Neural cell (in vitro differentiated cells): Measurements from ENCODE around the gene LY9.

ENCODE experiments used
- EP300 ChIP-seq: fragments of 450-650 bp; conservative IDR thresholded peaks from 2 replicates; pipeline ENCODE4 v1.6.1; 2014; ENCODE audit warnings: antibody characterized with exemption, mild to moderate bottlenecking, moderate library complexity; ENCODE audit not compliant: poor library complexity, severe bottlenecking
- EZH2 ChIP-seq: fragments of 200-600, 300-800 bp; shearing (Covaris generic), sonication (generic); IDR thresholded peaks from 2 replicates; pipeline ENCODE4 v1.6.1; 2014; ENCODE audit warnings: antibody characterized with exemption, low read length, borderline replicate concordance, mild to moderate bottlenecking; ENCODE audit not compliant: insufficient read depth, poor library complexity, severe bottlenecking
- MXI1 ChIP-seq: fragments of 450-650 bp; conservative IDR thresholded peaks from 2 replicates; pipeline ENCODE4 v1.6.1; 2014; ENCODE audit warnings: antibody characterized with exemption, mild to moderate bottlenecking; ENCODE audit not compliant: poor library complexity, severe bottlenecking
- POLR2AphosphoS5 ChIP-seq: IDR thresholded peaks from 2 replicates; pipeline ENCODE4 v1.6.1; 2012
- RAD21 ChIP-seq: fragments of 450-650 bp; conservative IDR thresholded peaks from 2 replicates; pipeline ENCODE4 v1.6.1; 2014; ENCODE audit warnings: antibody characterized with exemption, mild to moderate bottlenecking, moderate library complexity
- SMC3 ChIP-seq: fragments of 450-650 bp; conservative IDR thresholded peaks from 2 replicates; pipeline ENCODE4 v1.6.1; 2014; ENCODE audit warnings: antibody characterized with exemption, mild to moderate bottlenecking, moderate library complexity; ENCODE audit not compliant: poor library complexity
- TAF1 ChIP-seq: IDR thresholded peaks from 2 replicates; pipeline ENCODE4 v1.6.1; 2012; ENCODE audit warnings: low read depth
- TF ChIP-seq, protein P1 (sequence below): fragments of 450-650 bp; IDR thresholded peaks from 2 replicates; pipeline ENCODE4 v1.5.1; 2014; ENCODE audit warnings: antibody characterized with exemption, mild to moderate bottlenecking, moderate library complexity; ENCODE audit not compliant: poor library complexity, severe bottlenecking
- TF ChIP-seq, protein P2 (sequence below): IDR thresholded peaks from 2 replicates; pipeline ENCODE4 v1.6.1; 2012; ENCODE audit warnings: borderline replicate concordance

DNA sequence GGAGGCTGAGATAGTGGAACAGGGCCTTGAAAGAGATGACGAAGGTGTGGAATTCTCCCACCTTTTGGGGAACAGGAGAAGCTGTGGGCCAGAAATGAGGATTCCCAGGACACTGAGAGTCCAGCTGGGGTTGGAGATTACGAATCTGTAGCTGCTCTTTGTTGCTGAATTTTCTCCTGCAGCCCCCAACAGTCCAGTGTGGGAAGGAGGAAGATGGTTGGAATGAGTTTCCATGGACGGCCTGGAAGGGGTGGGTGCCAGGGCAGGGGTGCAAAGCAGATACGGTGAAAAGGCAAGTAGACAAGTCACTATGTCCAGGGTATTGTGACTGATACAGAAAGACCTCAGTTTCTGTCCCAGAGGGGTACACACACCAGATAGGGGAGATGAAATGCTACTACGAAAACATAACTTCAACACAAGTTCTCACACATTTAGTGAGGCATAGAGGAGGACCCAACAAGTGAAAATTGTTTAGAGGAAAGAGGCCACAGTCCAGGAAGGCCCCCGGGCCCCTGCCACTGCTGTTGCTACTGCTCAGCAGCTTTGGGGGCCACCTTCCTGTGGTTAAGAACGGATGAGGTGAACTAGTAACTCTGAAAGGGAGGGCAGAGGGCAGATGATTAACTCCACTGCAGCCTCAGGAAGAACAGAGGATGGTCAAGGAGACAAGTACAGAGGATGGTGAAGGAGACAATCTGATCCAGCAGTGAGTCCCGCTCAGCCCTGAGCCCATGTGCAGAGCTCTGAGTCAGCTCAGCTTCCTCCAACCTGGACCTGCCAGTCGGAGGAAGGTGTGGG, 59.4 kb downstream of the LY9 start:
- TF ChIP-seq, protein P1, sequence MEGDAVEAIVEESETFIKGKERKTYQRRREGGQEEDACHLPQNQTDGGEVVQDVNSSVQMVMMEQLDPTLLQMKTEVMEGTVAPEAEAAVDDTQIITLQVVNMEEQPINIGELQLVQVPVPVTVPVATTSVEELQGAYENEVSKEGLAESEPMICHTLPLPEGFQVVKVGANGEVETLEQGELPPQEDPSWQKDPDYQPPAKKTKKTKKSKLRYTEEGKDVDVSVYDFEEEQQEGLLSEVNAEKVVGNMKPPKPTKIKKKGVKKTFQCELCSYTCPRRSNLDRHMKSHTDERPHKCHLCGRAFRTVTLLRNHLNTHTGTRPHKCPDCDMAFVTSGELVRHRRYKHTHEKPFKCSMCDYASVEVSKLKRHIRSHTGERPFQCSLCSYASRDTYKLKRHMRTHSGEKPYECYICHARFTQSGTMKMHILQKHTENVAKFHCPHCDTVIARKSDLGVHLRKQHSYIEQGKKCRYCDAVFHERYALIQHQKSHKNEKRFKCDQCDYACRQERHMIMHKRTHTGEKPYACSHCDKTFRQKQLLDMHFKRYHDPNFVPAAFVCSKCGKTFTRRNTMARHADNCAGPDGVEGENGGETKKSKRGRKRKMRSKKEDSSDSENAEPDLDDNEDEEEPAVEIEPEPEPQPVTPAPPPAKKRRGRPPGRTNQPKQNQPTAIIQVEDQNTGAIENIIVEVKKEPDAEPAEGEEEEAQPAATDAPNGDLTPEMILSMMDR, result no peak
- TF ChIP-seq POLR2AphosphoS5 (no peak), TAF1 (no peak), EZH2 (no peak), EP300 (no peak), MXI1 (no peak), SMC3 (no peak), RAD21 (no peak)
- TF ChIP-seq, protein P2, sequence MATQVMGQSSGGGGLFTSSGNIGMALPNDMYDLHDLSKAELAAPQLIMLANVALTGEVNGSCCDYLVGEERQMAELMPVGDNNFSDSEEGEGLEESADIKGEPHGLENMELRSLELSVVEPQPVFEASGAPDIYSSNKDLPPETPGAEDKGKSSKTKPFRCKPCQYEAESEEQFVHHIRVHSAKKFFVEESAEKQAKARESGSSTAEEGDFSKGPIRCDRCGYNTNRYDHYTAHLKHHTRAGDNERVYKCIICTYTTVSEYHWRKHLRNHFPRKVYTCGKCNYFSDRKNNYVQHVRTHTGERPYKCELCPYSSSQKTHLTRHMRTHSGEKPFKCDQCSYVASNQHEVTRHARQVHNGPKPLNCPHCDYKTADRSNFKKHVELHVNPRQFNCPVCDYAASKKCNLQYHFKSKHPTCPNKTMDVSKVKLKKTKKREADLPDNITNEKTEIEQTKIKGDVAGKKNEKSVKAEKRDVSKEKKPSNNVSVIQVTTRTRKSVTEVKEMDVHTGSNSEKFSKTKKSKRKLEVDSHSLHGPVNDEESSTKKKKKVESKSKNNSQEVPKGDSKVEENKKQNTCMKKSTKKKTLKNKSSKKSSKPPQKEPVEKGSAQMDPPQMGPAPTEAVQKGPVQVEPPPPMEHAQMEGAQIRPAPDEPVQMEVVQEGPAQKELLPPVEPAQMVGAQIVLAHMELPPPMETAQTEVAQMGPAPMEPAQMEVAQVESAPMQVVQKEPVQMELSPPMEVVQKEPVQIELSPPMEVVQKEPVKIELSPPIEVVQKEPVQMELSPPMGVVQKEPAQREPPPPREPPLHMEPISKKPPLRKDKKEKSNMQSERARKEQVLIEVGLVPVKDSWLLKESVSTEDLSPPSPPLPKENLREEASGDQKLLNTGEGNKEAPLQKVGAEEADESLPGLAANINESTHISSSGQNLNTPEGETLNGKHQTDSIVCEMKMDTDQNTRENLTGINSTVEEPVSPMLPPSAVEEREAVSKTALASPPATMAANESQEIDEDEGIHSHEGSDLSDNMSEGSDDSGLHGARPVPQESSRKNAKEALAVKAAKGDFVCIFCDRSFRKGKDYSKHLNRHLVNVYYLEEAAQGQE, result no peak
